ENCODE measurements around the gene BTBD6. TPM values are rescaled to one million over a fixed set of nuclear protein-coding genes. Genes with fewer than 3 reads are reported as not detected.

BTBD6 gene
- total and polyA plus RNA-seq, 2 of the 8 experiments (the other 6 are each of a cell fraction or from before 2014, with no cell fraction given) = 10.1 to 10.2 TPM

- no peak overlapping the region for H2BK15ac ChIP-seq (ENCODE audit: low read length)
- no peak overlapping the region for H2BK120ac ChIP-seq (replicated peaks; ENCODE audit: low read depth, low read length)
- H2AK5ac ChIP-seq (ENCODE audit: low read depth, low read length) = no peak overlapping the region
- no peaks in the 10 kb centered on the region for H3K23me2 ChIP-seq (ENCODE audit: low read depth, low read length)
- peaks cover 0 to 4% (median 0%) of the 10 kb centered on the region in 4 experiments; a peak in 1 of 7 replicates for H3K4me1 ChIP-seq (replicated peaks in 1 of 4; ENCODE audit: control insufficient read depth in 3 of 4, insufficient read depth in 4 of 4, low read length in 3 of 4)
- no peak overlapping the region for H2AFZ ChIP-seq (ENCODE audit: low read length)
- no peak overlapping the region for H4K8ac ChIP-seq (ENCODE audit: extremely low read depth, insufficient read depth, low read length)
- no peak overlapping the region for H3K23ac ChIP-seq (ENCODE audit: insufficient read length)
- no peak overlapping the region for H3K4me3 ChIP-seq (ENCODE audit: extremely low read depth in 1 of 4, insufficient read depth in 2 of 4, low read depth in 3 of 4, low read length in 4 of 4)
- H3K79me1 ChIP-seq (ENCODE audit: low read depth, low read length) = no peaks in the 10 kb centered on the region
- DNase-seq (ENCODE audit: low read depth in 1 of 2, low spot score in 2 of 2) (no peak), FAIRE-seq (no peak)
- CTCF ChIA-PET (ENCODE audit: partially characterized antibody) = interaction anchor here (1.0 to 1.4 kb wide), 4 partner anchors 16 to 148 kb away, joined by 3 to 9 read pairs (median 4); no protein-coding TSS in a partner anchor
- H3K14ac ChIP-seq (ENCODE audit: insufficient read length) = no peak overlapping the region
- 88% methylated on average over 19 of the region's 25 CpGs; no CpG with 5 or more reads in 1 of the 2 experiments for WGBS, 2 experiments (ENCODE audit: extremely low coverage in 1 of 2, insufficient coverage in 1 of 2, insufficient read length in 1 of 2, insufficient replicate concordance in 2 of 2, low coverage in 1 of 2, low lambda C conversion rate in 2 of 2, missing lambda C conversion rate in 1 of 2)
- no peak overlapping the region for H3K4ac ChIP-seq (replicated peaks; ENCODE audit: insufficient read length, low read depth, low read length)
- POLR2A ChIA-PET (ENCODE audit: partially characterized antibody) = no interaction called here
- no peak overlapping the region for H3K56ac ChIP-seq (replicated peaks; ENCODE audit: insufficient read length, low read depth, low read length)
- H3K18ac ChIP-seq (ENCODE audit: extremely low read depth, low read length) = no peak overlapping the region
- H4K5ac ChIP-seq (ENCODE audit: insufficient read length, low read depth, low read length) = no peak overlapping the region
- no peak overlapping the region for H3K27ac ChIP-seq (ENCODE audit: low read depth, low read length)
- H4K91ac ChIP-seq (replicated peaks; ENCODE audit: insufficient read length, low read length) = no peak overlapping the region
- H2BK12ac ChIP-seq (ENCODE audit: low read depth, low read length) = no peak overlapping the region
- H3K36me3 ChIP-seq (ENCODE audit: control insufficient read depth in 2 of 4, insufficient read depth in 4 of 4, low read length in 3 of 4) = no peaks in the 10 kb centered on the region
- no peak overlapping the region for H2BK5ac ChIP-seq (ENCODE audit: low read depth, low read length)
- H3K79me2 ChIP-seq (ENCODE audit: control insufficient read depth in 1 of 2, insufficient read depth in 2 of 2, low read length in 2 of 2) = no peaks in the 10 kb centered on the region
- H3K4me2 ChIP-seq (ENCODE audit: insufficient read depth in 1 of 2, low read depth in 2 of 2, low read length in 2 of 2) = no peak overlapping the region
- no peaks in the 10 kb centered on the region for H3K9me3 ChIP-seq (ENCODE audit: insufficient read depth in 2 of 2, low read depth in 1 of 2, low read length in 1 of 2)
- H3K27me3 ChIP-seq (replicated peaks in 1 of 4; ENCODE audit: control insufficient read depth in 3 of 4, extremely low read depth in 1 of 4, insufficient read depth in 3 of 4, low read length in 3 of 4) = peaks cover 0 to under 1% (median 0%) of the 10 kb centered on the region in 4 experiments; a peak in 2 of 7 replicates
- H3K9ac ChIP-seq (replicated peaks in 1 of 4; ENCODE audit: extremely low read depth in 1 of 4, low read depth in 3 of 4, low read length in 3 of 4) = no peak overlapping the region
- no peak overlapping the region for H2BK20ac ChIP-seq (ENCODE audit: low read length)
- H4K20me1 ChIP-seq (replicated peaks in 1 of 2; ENCODE audit: control insufficient read depth in 1 of 2, insufficient read depth in 2 of 2, low read length in 2 of 2) = peaks cover 3 to 10% of the 10 kb centered on the region in 2 experiments
- TF ChIP-seq MAFK (IDR thresholded peaks at IDR 0.05; ENCODE audit: low read depth, low read length) = no peak
- no peak for TF ChIP-seq YY1 (IDR thresholded peaks at IDR 0.05; ENCODE audit: low read depth, low read length)
- TF ChIP-seq FOSL1 (IDR thresholded peaks at IDR 0.05; ENCODE audit: insufficient read depth, low read depth, low read length) = no peak
- TF ChIP-seq SP1 (IDR thresholded peaks at IDR 0.05; ENCODE audit: low read depth, low read length) = no peak
- TF ChIP-seq SRF (IDR thresholded peaks at IDR 0.05; ENCODE audit: low read depth, low read length) = no peak
- TF ChIP-seq TCF12 (IDR thresholded peaks at IDR 0.05; ENCODE audit: low read depth, low read length) = no peak
- TF ChIP-seq SIN3A (conservative IDR thresholded peaks at IDR 0.05 in 1 of 2, IDR thresholded peaks at IDR 0.05 in 1 of 2; ENCODE audit: low read depth in 1 of 2, low read length in 2 of 2) = no peak
- TF ChIP-seq TBP (IDR thresholded peaks at IDR 0.05; ENCODE audit: low read depth, low read length) = no peak
- TF ChIP-seq ATF2 (IDR thresholded peaks at IDR 0.05; ENCODE audit: low read length) = no peak
- no peak for TF ChIP-seq EGR1 (IDR thresholded peaks at IDR 0.05; ENCODE audit: borderline replicate concordance, low read depth, low read length)
- no peak for TF ChIP-seq ATF3 (IDR thresholded peaks at IDR 0.05; ENCODE audit: insufficient read depth, low read depth, low read length)
These were observed 40.2 kb upstream of the BTBD6 start for GRCh38 chr14:105207996-105208737.

Data from H1 (cell line).